HG02642 (cell line): ENCODE data around the gene KRT72.
"Not testable (repeated sequence)": the region's sequence is repeated elsewhere in the genome, so short reads cannot be mapped to it uniquely, and the experiment has no call there.

Experiments used
- ATAC-seq: cut with Tn5 transposase; IDR thresholded peaks from one replicate; pipeline ENCODE4 v1.9.1; 2021; ENCODE audit warnings: mild to moderate bottlenecking; ENCODE audit not compliant: unreplicated experiment, poor library complexity

Gene KRT72

GRCh38 chr12:52608826-52609630, 7.8 kb upstream of the KRT72 start:
- ATAC-seq: no peak

- ATAC-seq: no peak
These were observed 6.9 kb upstream of the KRT72 start for GRCh38 chr12:52608161-52608560.

DNA sequence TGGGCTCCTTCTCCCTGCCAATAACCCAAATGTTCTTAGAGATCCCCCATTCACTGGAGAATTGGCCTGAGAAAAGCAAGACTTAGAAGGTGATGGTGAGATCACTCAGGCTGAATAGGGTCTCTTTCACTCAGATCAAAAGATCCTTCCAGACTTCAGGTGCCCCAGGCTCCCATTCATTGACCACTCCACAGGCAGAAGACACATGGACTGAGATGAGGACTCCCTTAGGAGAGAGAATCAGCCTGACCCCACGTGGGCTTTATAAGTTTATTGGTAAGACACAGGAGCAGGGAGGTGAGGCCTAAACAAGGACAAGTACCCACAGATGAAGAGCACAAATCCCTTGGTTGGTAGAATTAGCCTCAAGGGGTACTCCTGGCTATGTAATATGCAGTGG, 6.1 kb upstream of the KRT72 start:
- ATAC-seq: no peak

DNA sequence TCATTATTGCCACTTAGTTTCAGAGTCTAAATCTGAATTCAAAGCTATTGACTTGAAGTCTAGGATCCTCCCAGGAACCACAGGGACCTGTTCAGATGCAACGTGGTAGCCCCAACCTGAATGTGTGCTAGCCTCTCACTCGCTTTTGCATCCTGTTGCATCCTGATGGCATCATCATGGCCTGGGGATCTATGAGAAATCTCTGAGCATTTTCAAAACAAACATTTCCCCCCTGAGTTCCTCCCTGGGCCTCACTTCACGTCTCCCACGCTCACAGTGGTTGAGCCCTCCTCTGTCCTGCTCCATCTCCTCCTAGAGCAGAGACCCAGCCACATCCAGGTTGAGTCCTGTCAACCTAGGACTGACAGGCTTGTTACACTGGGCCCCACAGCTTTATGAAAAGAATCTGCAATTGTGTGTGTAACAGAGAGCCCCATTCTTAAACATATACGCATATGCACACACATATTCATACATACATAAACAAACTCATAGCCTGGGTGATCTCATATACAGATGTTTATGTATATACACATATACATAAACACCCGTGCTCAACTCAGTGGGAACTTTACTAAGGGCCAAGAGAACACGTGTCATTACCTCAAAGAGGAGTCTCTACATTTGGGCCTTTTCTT, 5.4 kb upstream of the KRT72 start:
- no peak for ATAC-seq

DNA sequence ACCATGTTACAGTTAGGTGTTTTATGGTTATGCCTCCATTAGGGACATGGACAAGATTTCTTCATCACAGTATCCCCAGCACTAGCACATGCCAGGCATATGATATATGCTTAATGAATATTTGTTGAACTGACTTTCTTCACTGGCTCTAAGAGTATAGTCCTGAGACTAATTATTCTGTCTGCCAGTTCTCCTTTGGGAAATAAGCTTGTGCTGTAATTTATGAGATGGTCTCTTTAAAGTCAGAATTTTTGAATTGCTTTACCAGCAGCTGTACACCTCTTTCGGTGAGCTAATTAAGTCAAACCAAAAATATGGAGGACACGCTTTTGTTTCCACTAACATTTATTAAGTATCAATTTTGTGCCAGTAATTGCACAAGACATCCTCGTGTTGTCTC, 4.8 kb upstream of the KRT72 start:
- ATAC-seq: no peak

GRCh38 chr12:52605542-52605941, 4.3 kb upstream of the KRT72 start:
- no peak for ATAC-seq

DNA sequence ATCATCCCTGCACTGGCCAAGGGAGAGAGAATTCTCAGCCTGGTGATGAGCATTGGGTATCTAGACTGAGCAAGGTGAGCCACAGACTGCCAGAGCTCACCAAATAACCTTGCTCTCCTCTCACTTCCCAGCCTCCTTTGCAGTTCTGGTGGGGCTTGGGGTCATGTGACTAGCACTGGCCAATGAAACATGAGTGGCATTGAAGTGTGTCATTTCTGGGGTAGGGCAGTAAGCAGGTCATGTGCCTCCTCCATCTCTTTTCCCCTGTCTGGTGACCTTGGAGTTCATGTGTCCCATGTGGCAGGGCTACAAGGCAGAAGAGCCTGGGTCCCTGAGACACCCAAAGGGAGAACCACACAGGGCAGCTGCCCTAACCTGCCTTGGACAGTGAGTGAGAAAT, 3.6 kb upstream of the KRT72 start:
- no peak for ATAC-seq

DNA sequence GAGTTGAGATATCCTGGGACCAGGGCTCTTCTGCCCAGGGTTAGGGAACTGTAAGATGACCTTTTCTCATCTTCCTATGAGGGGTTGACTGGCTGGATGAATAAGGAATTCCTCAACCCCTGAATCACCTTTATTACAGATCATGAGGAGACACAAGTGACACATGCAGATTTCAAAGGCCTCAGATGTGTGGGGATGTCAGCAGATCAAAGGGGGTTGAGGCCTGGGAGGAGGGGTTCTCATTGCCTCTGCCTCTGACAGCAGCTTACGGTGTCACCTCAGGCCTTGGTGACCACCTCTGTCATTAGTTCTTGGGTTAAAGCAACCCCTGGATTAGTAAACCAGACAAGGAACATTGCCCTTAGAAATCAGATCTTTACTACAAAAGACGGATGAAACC, 2.1 kb upstream of the KRT72 start:
- no peak for ATAC-seq

GRCh38 chr12:52602552-52602951, 1.3 kb upstream of the KRT72 start:
- ATAC-seq: no peak

- ATAC-seq: no peak
These were observed 408 bp upstream of the KRT72 start for GRCh38 chr12:52601671-52602070.

- no peak for ATAC-seq
These were observed 788 bp downstream of the KRT72 start for GRCh38 chr12:52600475-52600874.

- ATAC-seq: no peak
These were observed 1.2 kb downstream of the KRT72 start for GRCh38 chr12:52600071-52600470.

GRCh38 chr12:52598966-52599365, 2.3 kb downstream of the KRT72 start:
- ATAC-seq: no peak

DNA sequence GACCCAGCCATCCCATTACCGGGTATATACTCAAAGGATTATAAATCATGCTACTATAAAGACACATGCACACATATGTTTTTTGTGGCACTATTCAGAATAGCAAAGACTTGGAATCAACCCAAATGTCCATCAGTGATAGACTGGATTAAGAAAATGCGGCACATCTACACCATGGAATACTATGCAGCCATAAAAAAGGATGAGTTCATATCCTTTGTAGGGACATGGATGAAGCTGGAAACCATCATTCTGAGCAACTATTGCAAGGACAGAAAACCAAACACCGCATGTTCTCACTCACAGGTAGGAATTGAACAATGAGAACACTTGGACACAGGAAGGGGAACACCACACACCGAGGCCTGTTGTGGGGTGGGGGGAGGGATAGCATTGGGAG, 7.0 kb downstream of the KRT72 start:
- ATAC-seq: not testable (repeated sequence)

- no peak for ATAC-seq
These were observed 9.7 kb downstream of the KRT72 start for GRCh38 chr12:52591521-52591920.

DNA sequence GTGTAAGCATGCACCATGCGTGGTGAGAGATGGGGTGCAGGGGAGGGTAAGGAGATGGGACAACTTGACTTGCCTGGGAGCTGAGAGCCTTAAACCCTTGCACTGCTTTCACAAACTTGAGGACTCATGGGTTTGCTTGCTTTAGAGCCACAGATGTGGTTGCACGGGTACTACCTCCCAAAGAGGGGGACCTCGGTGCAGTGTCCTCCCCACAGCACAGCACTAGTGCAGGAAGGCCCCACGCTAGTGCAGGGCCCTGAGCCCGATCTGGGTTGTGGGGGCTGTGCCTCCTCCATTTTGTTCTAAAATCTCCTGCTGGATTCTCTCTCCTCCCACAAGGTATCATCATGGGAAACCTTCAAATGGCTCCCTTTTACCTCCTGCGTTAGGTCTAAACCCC, 11.2 kb downstream of the KRT72 start:
- ATAC-seq: no peak

DNA sequence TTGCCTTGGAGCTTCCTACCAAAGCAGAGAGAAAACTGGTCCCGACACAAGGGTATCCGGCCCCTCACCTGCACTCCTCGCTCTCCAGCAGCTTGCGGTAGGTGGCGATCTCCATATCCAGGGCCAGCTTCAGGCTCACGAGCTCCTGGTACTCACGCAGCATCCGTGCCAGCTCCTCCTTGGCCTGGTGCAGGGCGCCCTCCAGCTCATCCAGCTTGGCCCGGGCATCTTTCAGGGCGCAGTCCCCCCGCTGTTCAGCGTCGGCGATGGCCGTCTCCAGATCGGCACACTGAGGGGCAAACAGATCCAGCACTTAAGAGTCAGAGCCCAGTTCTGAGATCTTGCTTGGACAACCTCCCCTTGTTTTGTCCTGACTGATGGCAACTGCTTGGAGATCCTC, 13.7 kb downstream of the KRT72 start:
- no peak for ATAC-seq

- no peak for ATAC-seq
These were observed 15.3 kb downstream of the KRT72 start for GRCh38 chr12:52585946-52586345.

DNA sequence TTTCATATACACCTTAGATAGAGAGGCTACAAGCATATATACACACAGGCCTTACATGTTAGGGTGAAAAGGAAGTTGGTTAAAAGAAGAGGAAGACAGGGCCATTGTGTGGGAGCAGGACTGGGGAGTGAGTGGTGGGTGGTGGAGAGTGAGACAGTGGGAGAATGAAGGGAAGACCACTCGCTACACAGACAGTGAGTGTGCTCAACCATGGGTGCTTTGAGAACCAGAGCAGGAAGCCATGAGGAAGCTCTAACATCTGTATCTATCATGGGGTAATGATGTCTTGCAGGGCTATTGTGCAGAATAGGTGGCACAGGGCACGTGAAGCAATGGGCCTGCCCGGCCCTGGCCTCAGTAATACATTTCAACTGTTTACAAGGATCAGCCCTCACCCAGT, 16.2 kb downstream of the KRT72 start:
- no peak for ATAC-seq

DNA sequence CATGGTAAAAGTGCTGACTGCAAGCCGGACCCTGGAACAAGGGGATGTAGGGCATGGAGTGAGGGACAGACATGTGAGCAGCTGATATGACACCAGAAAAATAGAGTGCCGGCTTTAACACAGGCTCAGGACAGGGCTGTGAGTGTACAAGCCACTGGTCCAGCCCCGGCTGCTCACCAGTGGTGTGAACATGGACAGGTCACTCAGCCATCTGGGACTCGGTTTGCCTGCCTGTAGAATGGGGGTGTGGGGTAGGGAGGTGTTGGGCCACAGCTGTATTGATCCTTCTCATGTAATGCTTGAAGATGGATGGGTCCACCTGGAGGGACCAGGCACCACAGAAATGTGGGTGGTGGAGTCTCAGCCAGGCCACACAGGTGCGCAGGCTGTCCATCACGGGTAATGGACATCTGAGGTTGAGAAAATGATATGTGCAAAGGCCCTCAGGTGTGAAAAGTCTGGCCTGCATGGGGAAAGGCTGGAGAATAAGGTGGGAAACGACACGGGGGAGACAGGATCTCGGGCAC, 17.0 kb downstream of the KRT72 start:
- ATAC-seq: no peak

- no peak for ATAC-seq
These were observed 18.2 kb downstream of the KRT72 start for GRCh38 chr12:52582971-52583456.

DNA sequence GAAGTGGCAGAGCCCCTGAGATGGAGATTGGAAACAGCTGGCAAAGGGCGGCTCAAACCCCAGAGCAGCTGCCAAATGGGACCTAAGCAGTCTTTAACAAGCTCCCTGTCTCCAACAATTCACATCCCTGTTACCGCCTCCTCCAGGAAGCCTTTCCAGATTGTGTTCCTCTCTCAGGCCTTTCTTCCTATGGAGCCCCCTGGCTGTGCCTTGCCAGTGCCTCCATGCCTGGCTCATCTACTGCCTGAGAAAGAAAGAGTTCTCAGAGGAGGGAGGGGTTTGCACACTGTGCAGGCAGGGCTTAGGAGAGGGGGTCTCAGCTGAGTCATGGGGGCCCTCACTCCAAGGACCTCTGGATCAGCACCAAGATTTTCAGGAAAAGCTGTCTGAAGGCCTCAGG, 18.8 kb downstream of the KRT72 start:
- no peak for ATAC-seq
